HEK293T (cell line): ENCODE results near the gene RBM27.
"Not testable (repeated sequence)": the region's sequence is repeated elsewhere in the genome, so short reads cannot be mapped to it uniquely, and the experiment has no call there.

Experiments
- CTCF ChIA-PET: fragments of 350-600 bp; formaldehyde crosslinking; extraction: SDS; loops from one replicate; lab custom pipeline; 2021; ENCODE audit warnings: antibody characterized with exemption, inconsistent platforms; lab: Yijun Ruan, JAX
- POLR2A ChIA-PET: fragments of 350-600 bp; formaldehyde crosslinking; extraction: SDS; loops from one replicate; lab custom pipeline; 2020; ENCODE audit warnings: antibody characterized with exemption, inconsistent platforms; lab: Yijun Ruan, JAX
- DNase-seq: peaks from one replicate; pipeline ENCODE4 v3.0.0; 2012; ENCODE audit warnings: mixed read lengths; ENCODE audit errors: extremely low spot score
- ARNT ChIP-seq: fragments of 450-650 bp; IDR thresholded peaks from 2 replicates; pipeline ENCODE4 v1.6.1; 2017; ENCODE audit warnings: mild to moderate bottlenecking
- BHLHE40 ChIP-seq: fragments of 450-650 bp; IDR thresholded peaks from 2 replicates; pipeline ENCODE4 v1.6.1; 2016; ENCODE audit warnings: mild to moderate bottlenecking, moderate library complexity, borderline replicate concordance
- CTBP1 ChIP-seq: fragments of 450-650 bp; IDR thresholded peaks from 2 replicates; pipeline ENCODE4 v1.6.1; 2016; ENCODE audit warnings: borderline replicate concordance
- ELF4 ChIP-seq: fragments of 450-650 bp; IDR thresholded peaks from 2 replicates; pipeline ENCODE4 v1.6.1; 2017; ENCODE audit warnings: antibody characterized with exemption
- FOXA1 ChIP-seq: fragments of 450-650 bp; IDR thresholded peaks from 2 replicates; pipeline ENCODE4 v1.6.1; 2016; ENCODE audit warnings: mild to moderate bottlenecking
- FOXK2 ChIP-seq: fragments of 450-650 bp; IDR thresholded peaks from 2 replicates; pipeline ENCODE4 v1.6.1; 2016; ENCODE audit warnings: mild to moderate bottlenecking
- FOXM1 ChIP-seq: fragments of 450-650 bp; IDR thresholded peaks from 2 replicates; pipeline ENCODE4 v1.6.1; 2017; ENCODE audit warnings: mild to moderate bottlenecking, borderline replicate concordance
- HDGF ChIP-seq: fragments of 450-650 bp; IDR thresholded peaks from 2 replicates; pipeline ENCODE4 v1.6.1; 2017; ENCODE audit warnings: antibody characterized with exemption, borderline replicate concordance
- L3MBTL2 ChIP-seq: fragments of 450-650 bp; conservative IDR thresholded peaks from 2 replicates; pipeline ENCODE4 v1.6.1; 2016; ENCODE audit warnings: mild to moderate bottlenecking
- LEF1 ChIP-seq: fragments of 450-650 bp; IDR thresholded peaks from 2 replicates; pipeline ENCODE4 v1.6.1; 2017; ENCODE audit warnings: mild to moderate bottlenecking, borderline replicate concordance
- NFRKB ChIP-seq: fragments of 450-650 bp; IDR thresholded peaks from 2 replicates; pipeline ENCODE4 v1.6.1; 2016; ENCODE audit warnings: mild to moderate bottlenecking, moderate library complexity
- SP1 ChIP-seq: fragments of 450-650 bp; IDR thresholded peaks from 2 replicates; pipeline ENCODE4 v1.6.1; 2017
- SUZ12 ChIP-seq: fragments of 450-650 bp; IDR thresholded peaks from 2 replicates; pipeline ENCODE4 v1.6.1; 2016; ENCODE audit warnings: mild to moderate bottlenecking
- TARDBP ChIP-seq: fragments of 450-650 bp; IDR thresholded peaks from 2 replicates; pipeline ENCODE4 v1.6.1; 2016
- ZNF384 ChIP-seq: fragments of 450-650 bp; IDR thresholded peaks from 2 replicates; pipeline ENCODE4 v1.6.1; 2016
- TF ChIP-seq, protein P1 (sequence below): fragments of 450-650 bp; IDR thresholded peaks from 2 replicates; pipeline ENCODE4 v1.6.1; 2016

The RBM27 gene

DNA sequence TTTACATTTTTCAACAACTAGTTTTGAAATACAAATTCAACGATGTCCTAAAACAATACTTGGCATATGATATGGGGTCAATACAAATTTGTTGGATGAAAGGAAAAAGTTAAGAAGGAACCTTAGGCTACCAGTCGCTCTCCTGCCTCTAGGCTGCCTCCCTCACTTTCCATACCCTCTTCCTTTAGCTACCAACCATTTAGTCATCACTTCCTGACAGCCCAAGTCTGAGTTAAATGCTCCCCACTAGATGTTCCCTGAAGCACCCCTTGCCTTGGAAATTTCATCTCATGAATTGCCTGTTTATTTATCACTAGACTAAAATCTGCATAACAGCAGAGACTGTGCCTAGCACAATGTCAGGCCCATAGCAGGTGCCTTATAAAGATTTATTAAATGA, 18.2 kb upstream of the RBM27 start:
- ChIA-PET CTCF (no interaction called here), POLR2A (interaction anchor here (0.6 to 5.2 kb wide), 2 partner anchors 10 to 17 kb away, joined by 3 to 36 read pairs; partner anchors contain the start of gene RBM27)
- no peak for DNase-seq
- TF ChIP-seq L3MBTL2 (no peak), ELF4 (no peak), SP1 (no peak), SUZ12 (no peak), BHLHE40 (no peak), NFRKB (no peak), TARDBP (no peak), CTBP1 (no peak), LEF1 (no peak), FOXK2 (no peak), FOXA1 (no peak), ZNF384 (no peak), ARNT (no peak), FOXM1 (no peak), HDGF (no peak)
- TF ChIP-seq, protein P1, sequence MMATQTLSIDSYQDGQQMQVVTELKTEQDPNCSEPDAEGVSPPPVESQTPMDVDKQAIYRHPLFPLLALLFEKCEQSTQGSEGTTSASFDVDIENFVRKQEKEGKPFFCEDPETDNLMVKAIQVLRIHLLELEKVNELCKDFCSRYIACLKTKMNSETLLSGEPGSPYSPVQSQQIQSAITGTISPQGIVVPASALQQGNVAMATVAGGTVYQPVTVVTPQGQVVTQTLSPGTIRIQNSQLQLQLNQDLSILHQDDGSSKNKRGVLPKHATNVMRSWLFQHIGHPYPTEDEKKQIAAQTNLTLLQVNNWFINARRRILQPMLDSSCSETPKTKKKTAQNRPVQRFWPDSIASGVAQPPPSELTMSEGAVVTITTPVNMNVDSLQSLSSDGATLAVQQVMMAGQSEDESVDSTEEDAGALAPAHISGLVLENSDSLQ = no peak

DNA sequence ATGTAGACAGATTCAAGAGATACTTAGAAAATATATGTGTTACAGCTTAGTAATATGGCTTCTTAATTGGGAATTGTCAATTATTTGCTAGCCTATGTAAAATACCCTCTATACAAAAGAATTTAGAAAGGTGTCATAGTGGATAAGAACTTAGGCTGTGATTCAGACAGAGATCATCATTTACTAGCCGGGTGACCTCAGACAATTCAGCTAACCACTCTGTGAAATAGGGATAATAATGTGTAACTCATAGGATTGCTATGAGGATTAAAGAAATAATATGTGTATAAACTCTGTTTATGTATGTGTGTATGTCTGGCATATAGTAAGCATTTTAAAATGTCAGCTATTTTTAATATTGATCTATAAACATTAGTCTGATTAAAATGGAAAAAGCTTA, 15.0 kb upstream of the RBM27 start:
- no peak for DNase-seq
- TF ChIP-seq BHLHE40 (no peak), TARDBP (no peak), LEF1 (no peak), NFRKB (no peak), FOXM1 (no peak), ZNF384 (no peak), SUZ12 (no peak), ELF4 (no peak), HDGF (no peak), L3MBTL2 (no peak), CTBP1 (no peak), FOXK2 (no peak), FOXA1 (no peak), ARNT (no peak), SP1 (no peak)
- TF ChIP-seq, protein P1 = no peak
- CTCF ChIA-PET = interaction anchor here (0.6 kb wide), 1 partner anchor 63 kb away, joined by 3 read pairs; no protein-coding TSS in a partner anchor
- POLR2A ChIA-PET = interaction anchor here (2.2 to 2.6 kb wide), 2 partner anchors 12 to 14 kb away, joined by 8 read pairs; partner anchors contain the start of gene RBM27

DNA sequence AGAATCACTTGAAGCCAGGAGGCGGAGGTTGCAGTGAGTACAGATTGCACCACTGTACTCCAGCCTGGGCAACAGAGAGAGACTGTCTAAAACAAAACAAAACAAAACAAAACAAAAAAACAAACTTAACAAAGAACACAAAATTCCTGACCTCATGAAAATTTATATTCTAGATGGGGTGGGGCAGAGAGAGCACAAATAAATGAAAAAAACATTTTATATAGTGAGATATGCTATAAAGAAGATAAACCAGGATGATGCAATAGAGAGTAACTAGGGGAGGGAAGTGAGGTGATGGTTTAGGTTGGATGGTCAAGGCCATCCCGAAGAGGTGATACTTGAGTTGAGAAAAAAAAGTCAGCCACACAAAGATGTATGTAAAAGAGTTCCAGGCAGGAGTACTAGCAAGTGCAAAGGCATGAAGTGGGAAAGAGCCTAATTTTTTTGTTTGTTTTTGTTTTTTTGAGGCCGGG, 10.8 kb upstream of the RBM27 start:
- no peak for DNase-seq
- ChIA-PET POLR2A (interaction anchor here (2.0 to 2.3 kb wide), 2 partner anchors 10 kb away, joined by 11 to 13 read pairs; partner anchors contain the start of genes LARS1 and RBM27), CTCF (interaction anchor here (0.7 kb wide), 1 partner anchor 98 kb away, joined by 3 read pairs; no protein-coding TSS in a partner anchor)
- TF ChIP-seq BHLHE40 = no peak
- no peak for TF ChIP-seq ARNT
- no peak for TF ChIP-seq TARDBP

GRCh38 chr5:146193285-146193684, 10.1 kb upstream of the RBM27 start:
- ChIA-PET CTCF (interaction anchor here (0.7 kb wide), 1 partner anchor 97 kb away, joined by 3 read pairs; no protein-coding TSS in a partner anchor), POLR2A (interaction anchor here (2.0 to 2.3 kb wide), 2 partner anchors 10 to 11 kb away, joined by 11 to 13 read pairs; partner anchors contain the start of genes LARS1 and RBM27)
- no peak for TF ChIP-seq FOXK2
- TF ChIP-seq TARDBP = no peak
- TF ChIP-seq CTBP1 = no peak
- no peak for TF ChIP-seq FOXA1
- TF ChIP-seq LEF1 = no peak
- TF ChIP-seq SUZ12 = no peak
- no peak for TF ChIP-seq L3MBTL2
- TF ChIP-seq NFRKB = no peak
- TF ChIP-seq FOXM1 = no peak
- TF ChIP-seq ELF4 = no peak
- TF ChIP-seq ZNF384 = no peak
- no peak for TF ChIP-seq HDGF
- no peak for TF ChIP-seq BHLHE40
- no peak for TF ChIP-seq ARNT
- TF ChIP-seq, protein P1 = no peak
- TF ChIP-seq SP1 = no peak
- no peak for DNase-seq

- DNase-seq, CTCF ChIA-PET: not testable (repeated sequence)
- POLR2A ChIA-PET = interaction anchor here (0.6 kb wide), 1 partner anchor 10 kb away, joined by 3 read pairs; no protein-coding TSS in a partner anchor
Observed at GRCh38 chr5:146194997-146195396, 8.4 kb upstream of the RBM27 start.

DNA sequence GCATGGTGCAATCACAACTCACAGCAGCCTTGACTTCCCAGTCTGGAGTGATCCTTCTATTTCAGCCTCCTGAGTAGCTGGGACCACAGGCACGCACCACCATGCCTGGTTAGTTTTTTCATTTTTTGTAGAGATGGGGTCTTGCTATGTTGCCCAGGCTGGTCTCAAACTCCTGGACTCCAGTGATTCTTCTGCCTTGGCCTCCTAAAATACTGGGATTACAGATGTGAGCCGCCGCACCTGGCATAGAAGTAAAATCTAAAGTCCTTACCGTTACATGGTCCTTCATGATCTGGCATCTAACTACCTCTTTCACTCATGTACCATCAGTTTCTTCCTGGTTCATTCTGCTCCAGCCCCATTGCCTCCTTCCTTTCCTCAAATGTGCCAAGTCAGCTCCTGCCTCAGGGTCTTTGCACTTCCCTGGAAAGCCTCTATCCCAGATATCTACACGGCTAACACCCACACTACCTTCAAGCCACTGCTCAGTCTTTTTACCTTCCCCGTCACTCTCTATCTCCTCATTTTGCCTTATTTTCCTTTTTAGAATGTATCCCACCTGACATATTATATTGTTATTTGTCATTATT, 6.9 kb upstream of the RBM27 start:
- TF ChIP-seq TARDBP (no peak), NFRKB (no peak), HDGF (no peak), LEF1 (no peak), FOXK2 (no peak)
- no peak for DNase-seq
- ChIA-PET POLR2A (no interaction called here), CTCF (no interaction called here)
